Measurements from ENCODE around the gene SIPA1.
"Not testable (repeated sequence)": the region's sequence is repeated elsewhere in the genome, so short reads cannot be mapped to it uniquely, and the experiment has no call there.

The SIPA1 gene

DNA sequence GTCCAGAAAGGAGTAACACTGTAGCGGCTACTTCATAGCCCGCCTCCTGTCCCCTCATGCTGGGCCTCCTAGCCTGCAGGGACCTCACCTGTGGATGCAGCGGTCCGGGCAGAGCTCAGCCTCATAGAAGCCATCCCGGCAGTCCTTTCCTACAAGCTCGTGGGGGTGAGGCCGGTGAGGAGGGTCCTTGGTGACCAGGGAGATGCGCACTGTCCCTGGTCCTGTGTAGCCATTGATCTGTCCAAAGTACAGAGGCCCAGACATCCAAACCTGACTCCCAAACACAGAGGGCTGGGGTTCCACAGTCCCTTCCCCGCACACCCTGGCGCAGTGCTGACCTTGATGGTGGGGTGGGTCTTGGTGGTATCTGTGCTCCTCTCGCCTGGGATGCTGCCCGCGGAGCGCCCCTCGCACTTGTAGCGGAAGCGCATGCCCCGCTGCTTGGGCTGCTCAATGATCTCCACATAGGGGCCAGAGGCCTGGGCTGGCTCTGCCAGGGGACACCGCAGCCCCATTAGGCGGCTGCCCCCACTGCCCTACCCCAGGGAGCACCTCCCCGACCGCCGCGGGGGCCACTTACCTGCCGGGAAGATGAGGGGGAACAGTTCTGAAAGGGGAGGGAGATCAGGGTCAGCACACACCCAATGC is 23.8 kb downstream of the SIPA1 start:
- no peak for DNase-seq

GRCh38 chr11:65662247-65662798 is 24.4 kb downstream of the SIPA1 start:
- DNase-seq: no peak

- peak; percentile 76 to 87 for DNase-seq
These were observed 25.1 kb downstream of the SIPA1 start, which contains the start of gene RELA for GRCh38 chr11:65662799-65663638. Gene RELA (minus strand): TSS chr11:65662916. CDS start chr11:65662832, 84 bp downstream.

- no peak for DNase-seq
These were observed 25.8 kb downstream of the SIPA1 start for GRCh38 chr11:65663639-65664200.

- DNase-seq: no peak
These were observed 34.4 kb downstream of the SIPA1 start for GRCh38 chr11:65672180-65672860.

DNA sequence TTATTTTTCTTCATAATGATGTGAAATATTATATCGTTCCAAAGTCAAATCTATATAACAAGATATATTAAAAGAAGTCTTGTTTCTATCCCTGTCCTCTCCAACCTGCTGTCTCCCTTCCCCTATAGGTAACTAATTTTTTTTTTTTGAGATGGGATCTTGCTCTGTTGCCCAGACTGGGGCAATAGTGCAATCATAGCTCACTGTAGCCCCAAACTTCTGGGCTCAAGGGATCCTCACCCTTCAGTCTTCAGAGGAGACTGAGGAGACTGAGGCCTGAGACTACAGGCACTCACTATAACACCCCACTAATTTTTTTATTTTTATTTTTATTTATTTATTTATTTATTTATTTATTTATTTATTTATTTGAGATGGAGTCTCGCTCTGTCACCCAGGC is 35.1 kb downstream of the SIPA1 start:
- DNase-seq: no peak

GRCh38 chr11:65680192-65680743 is 42.4 kb downstream of the SIPA1 start:
- no peak for DNase-seq

- not testable (repeated sequence) for DNase-seq
These were observed 45.6 kb downstream of the SIPA1 start for GRCh38 chr11:65683480-65683879.

GRCh38 chr11:65685981-65686380 is 48.1 kb downstream of the SIPA1 start:
- no peak for DNase-seq

DNA sequence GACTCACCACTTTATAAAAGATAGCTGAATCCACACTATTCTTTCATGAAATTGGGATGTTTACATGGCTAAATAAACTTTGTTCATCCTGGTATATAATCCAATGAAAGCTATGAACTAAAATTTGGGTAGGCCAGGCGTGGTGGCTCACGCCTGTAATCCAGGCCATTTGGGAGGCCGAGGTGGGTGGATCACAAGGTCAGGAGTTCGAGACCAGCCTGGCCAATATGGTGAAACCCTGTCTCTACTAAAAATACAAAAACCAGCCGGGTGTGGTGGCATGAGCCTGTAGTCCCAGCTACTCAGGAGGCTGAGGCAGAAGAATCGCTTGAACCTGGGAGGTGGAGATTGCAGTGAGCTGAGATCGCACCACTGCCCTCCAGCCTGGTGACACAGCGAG is 53.9 kb downstream of the SIPA1 start:
- not testable (repeated sequence) for DNase-seq

DNA sequence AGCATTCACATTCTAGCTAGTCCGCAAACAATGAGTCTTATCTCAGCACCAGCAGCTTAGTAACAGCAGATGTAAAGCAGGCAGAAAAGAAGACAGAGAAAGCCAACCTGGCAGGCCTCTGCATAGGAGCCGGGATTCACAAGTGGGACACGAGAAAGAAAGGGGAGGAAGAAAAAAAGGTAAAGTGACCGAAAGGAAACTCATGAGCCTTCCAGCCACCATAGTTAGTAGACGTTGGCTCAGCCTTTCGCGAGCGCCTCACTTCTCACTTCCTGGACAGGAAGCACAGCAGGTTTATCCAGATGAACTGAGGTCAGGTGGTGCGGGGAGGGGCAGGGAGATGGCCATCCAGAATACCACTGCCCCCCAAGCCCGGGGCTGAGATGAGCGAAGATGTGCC is 54.5 kb downstream of the SIPA1 start:
- no peak for DNase-seq

GRCh38 chr11:65695459-65696241 is 57.7 kb downstream of the SIPA1 start:
- DNase-seq: peak; percentile 89 to 97

DNA sequence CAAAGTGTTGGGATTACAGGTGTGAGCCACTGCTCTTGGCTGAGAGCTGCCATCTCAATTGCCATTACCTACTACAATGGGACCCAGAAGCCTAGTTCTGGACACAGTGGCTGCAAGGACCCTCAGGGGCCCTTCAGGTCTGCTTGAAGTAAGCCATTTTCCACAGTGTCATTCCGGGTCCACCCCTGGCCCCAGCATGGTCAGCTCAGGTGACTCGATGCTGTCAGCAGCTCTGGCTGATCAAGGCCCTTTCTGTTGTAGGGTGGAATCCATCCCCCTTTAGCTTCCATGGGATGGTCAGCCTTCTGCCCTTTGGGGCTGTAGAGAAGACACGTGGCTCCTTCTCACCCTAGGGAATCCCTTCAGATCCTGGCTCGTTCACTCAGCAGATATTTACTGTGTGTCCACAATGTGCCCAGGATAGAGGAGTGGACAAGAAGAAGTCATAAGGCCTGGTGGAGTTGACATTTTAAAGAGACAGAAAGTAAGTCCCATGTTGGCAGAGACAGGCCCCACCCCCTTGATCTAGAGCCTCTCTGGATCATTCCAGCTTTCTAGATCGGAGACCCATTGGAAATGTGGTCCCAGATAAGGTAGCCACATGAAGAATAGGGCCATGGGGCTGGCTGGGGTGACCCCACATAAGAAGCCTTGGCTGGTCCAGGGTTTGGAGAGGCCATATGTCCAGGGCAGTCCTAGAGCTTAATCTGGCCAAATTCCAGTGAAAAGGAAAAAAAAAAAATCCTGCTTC is 59.1 kb downstream of the SIPA1 start:
- DNase-seq: no peak

DNA sequence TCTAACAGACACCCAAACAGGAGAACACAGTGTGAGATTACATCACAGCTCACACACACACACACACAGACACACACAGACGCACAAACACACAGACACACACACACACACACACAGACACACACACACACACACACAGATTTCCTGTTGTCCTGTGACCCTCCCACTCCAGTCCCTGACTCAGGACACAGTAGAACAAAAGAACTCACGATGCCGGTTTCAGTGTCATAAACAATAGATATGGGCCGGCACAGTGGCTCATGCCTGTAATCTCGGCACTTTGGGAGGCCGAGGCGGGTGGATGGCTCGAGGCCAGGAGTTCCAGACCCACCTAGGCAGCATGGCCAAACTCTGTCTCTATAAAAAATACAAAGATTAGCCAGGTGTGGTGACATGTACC is 60.3 kb downstream of the SIPA1 start:
- DNase-seq: no peak

- no peak for DNase-seq
These were observed 61.4 kb downstream of the SIPA1 start for GRCh38 chr11:65699306-65699705.

DNA sequence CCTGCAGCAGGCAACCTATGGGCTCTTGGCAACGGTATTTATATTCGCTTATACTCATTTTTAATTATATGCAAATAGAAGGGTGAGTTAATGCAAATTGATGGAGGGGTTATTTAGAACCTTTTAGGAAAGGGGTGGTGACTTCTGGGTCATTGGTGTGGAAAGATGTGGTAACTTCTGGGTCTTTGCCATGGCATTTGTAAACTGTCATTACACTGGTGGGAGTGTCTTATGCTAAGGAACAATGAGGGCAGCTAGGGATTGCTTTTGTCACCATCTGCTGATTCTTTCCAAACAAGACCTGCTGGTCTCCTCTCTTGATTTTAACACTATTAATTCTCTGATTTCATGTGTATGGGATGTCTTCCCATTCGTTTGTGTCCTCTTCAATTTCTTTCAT is 62.5 kb downstream of the SIPA1 start:
- DNase-seq: peak; percentile 49 to 82

Measured in NCI-H2081 (cell line).